Osteocyte (in vitro differentiated cells): ENCODE results near the gene AURKAIP1. TPM values are rescaled to one million over a fixed set of nuclear protein-coding genes. Genes with fewer than 3 reads are reported as not detected.

Experiments used
- DNase-seq: peaks from one replicate; pipeline ENCODE4 v3.0.0; 2021; ENCODE audit warnings: mixed read lengths; ENCODE audit not compliant: unreplicated experiment; ENCODE audit errors: extremely low spot score
- H3K27ac Mint-ChIP-seq: one replicate; pipeline ENCODE4 v1.8.0; 2021; ENCODE audit warnings: mild to moderate bottlenecking, mixed read lengths; ENCODE audit not compliant: unreplicated experiment
- H3K27me3 Mint-ChIP-seq: one replicate; pipeline ENCODE4 v1.8.0; 2021; ENCODE audit warnings: mixed read lengths; ENCODE audit not compliant: unreplicated experiment
- H3K36me3 Mint-ChIP-seq: one replicate; pipeline ENCODE4 v1.8.0; 2021; ENCODE audit warnings: mixed read lengths; ENCODE audit not compliant: unreplicated experiment
- H3K4me1 Mint-ChIP-seq: one replicate; pipeline ENCODE4 v1.8.0; 2021; ENCODE audit warnings: mixed read lengths; ENCODE audit not compliant: unreplicated experiment
- H3K4me3 Mint-ChIP-seq: one replicate; pipeline ENCODE4 v1.8.0; 2021; ENCODE audit warnings: mild to moderate bottlenecking, moderate library complexity, mixed read lengths; ENCODE audit not compliant: unreplicated experiment
- H3K9me3 Mint-ChIP-seq: one replicate; pipeline ENCODE4 v1.8.0; 2021; ENCODE audit warnings: mixed read lengths; ENCODE audit not compliant: unreplicated experiment
- CTCF ChIP-seq: fragments of 200-600 bp; sonication (generic); IDR thresholded peaks from 2 replicates; pipeline ENCODE4 v1.5.0; 2021; ENCODE audit warnings: antibody characterized with exemption, mild to moderate bottlenecking, moderate library complexity
- total RNA-seq: library from RNA; stranded (reverse); gene quantifications from 2 replicates; pipeline ENCODE4 v1.2.1, GENCODE V29; 2021

The AURKAIP1 gene
- total RNA-seq, 1 donor from 2014 or later: 116 TPM

- peaks cover 8% of the 10 kb centered on the region for H3K36me3 Mint-ChIP-seq
- TF ChIP-seq CTCF: no peak
- H3K4me1 Mint-ChIP-seq: peaks cover 6% of the 10 kb centered on the region
- H3K27ac Mint-ChIP-seq: no peak overlapping the region
- H3K4me3 Mint-ChIP-seq: no peak overlapping the region
- no peaks in the 10 kb centered on the region for H3K9me3 Mint-ChIP-seq
- no peak for DNase-seq
- no peaks in the 10 kb centered on the region for H3K27me3 Mint-ChIP-seq
Observed at GRCh38 chr1:1340185-1340584, 34.8 kb downstream of the AURKAIP1 start.

GRCh38 chr1:1338278-1338677, 36.7 kb downstream of the AURKAIP1 start:
- Mint-ChIP-seq H3K4me1 (no peaks in the 10 kb centered on the region), H3K27me3 (no peaks in the 10 kb centered on the region), H3K4me3 (no peak overlapping the region), H3K9me3 (no peaks in the 10 kb centered on the region), H3K27ac (no peak overlapping the region), H3K36me3 (peaks cover 8% of the 10 kb centered on the region)
- DNase-seq: no peak
- TF ChIP-seq CTCF: no peak

GRCh38 chr1:1337793-1338147, 37.2 kb downstream of the AURKAIP1 start:
- no peak for DNase-seq
- no peak overlapping the region for H3K27ac Mint-ChIP-seq

GRCh38 chr1:1336931-1337792, 37.8 kb downstream of the AURKAIP1 start:
- TF ChIP-seq CTCF: no peak
- no peak for DNase-seq
- Mint-ChIP-seq H3K27me3 (no peaks in the 10 kb centered on the region), H3K4me1 (no peaks in the 10 kb centered on the region), H3K36me3 (peaks cover 8% of the 10 kb centered on the region), H3K4me3 (no peak overlapping the region), H3K9me3 (no peaks in the 10 kb centered on the region), H3K27ac (no peak overlapping the region)

More at GRCh38 chr1:1337793-1338147, 37.2 kb downstream of the AURKAIP1 start:
- no peaks in the 10 kb centered on the region for H3K9me3 Mint-ChIP-seq
- no peak for TF ChIP-seq CTCF
- H3K36me3 Mint-ChIP-seq: peaks cover 8% of the 10 kb centered on the region
- H3K27me3 Mint-ChIP-seq: no peaks in the 10 kb centered on the region
- H3K4me3 Mint-ChIP-seq: no peak overlapping the region
- H3K4me1 Mint-ChIP-seq: no peaks in the 10 kb centered on the region

- Mint-ChIP-seq H3K36me3 (peaks cover 8% of the 10 kb centered on the region), H3K9me3 (no peaks in the 10 kb centered on the region), H3K27ac (no peak overlapping the region), H3K4me1 (peaks cover 3% of the 10 kb centered on the region), H3K27me3 (no peaks in the 10 kb centered on the region), H3K4me3 (no peak overlapping the region)
- no peak for TF ChIP-seq CTCF
- DNase-seq: no peak
Observed at GRCh38 chr1:1336446-1336845, 38.6 kb downstream of the AURKAIP1 start.
